H1 (cell line): ENCODE measurements around the gene DUS1L. TPM values are rescaled to one million over a fixed set of nuclear protein-coding genes. Genes with fewer than 3 reads are reported as not detected.
A peak's percentile ranks its signal among the peaks of the same experiment; 100 is the strongest.

Experiments
- CTCF ChIA-PET: fragments of 300-600 bp; sonication (Branson Sonifier 250); formaldehyde crosslinking; loops from one replicate; lab custom pipeline; 2021; ENCODE audit not compliant: partially characterized antibody; lab: Charles Lee
- POLR2A ChIA-PET: fragments of 300-600 bp; sonication (Branson Sonifier 250); formaldehyde crosslinking; loops from one replicate; lab custom pipeline; 2021; ENCODE audit warnings: inconsistent platforms; ENCODE audit not compliant: partially characterized antibody; lab: Charles Lee
- DNase-seq, 2 experiments: peaks; one replicate each; pipeline versions ENCODE4 v3.0.0 to v3.0.0-alpha.2; 2010 to 2022; ENCODE audit warnings: low spot score in 2 of 2, low read depth in 1 of 2, mixed read lengths in 1 of 2
- FAIRE-seq: peaks from 2 replicates; lab custom pipeline; 2011; peaks lifted over from hg19 to GRCh38; lab: Jason Lieb, UNC
- H2AFZ ChIP-seq: 2 replicates; pipeline ENCODE4 v1.8.1; 2012; ENCODE audit warnings: low read length, inconsistent platforms
- H2AK5ac ChIP-seq: 2 replicates; pipeline ENCODE4 v1.6.1; 2013; ENCODE audit warnings: low read depth, low read length
- H2BK120ac ChIP-seq: replicated peaks from 2 replicates; pipeline ENCODE3; 2013; ENCODE audit warnings: low read depth, low read length, inconsistent platforms
- H2BK12ac ChIP-seq: 2 replicates; pipeline ENCODE4 v1.6.1; 2013; ENCODE audit warnings: low read depth, low read length
- H2BK15ac ChIP-seq: 2 replicates; pipeline ENCODE4 v1.6.1; 2013; ENCODE audit warnings: low read length
- H2BK20ac ChIP-seq: 2 replicates; pipeline ENCODE4 v1.6.1; 2013; ENCODE audit warnings: low read length
- H2BK5ac ChIP-seq: 2 replicates; pipeline ENCODE4 v1.6.1; 2013; ENCODE audit warnings: low read depth, low read length
- H3K14ac ChIP-seq: 2 replicates; pipeline ENCODE4 v1.6.1; 2013; ENCODE audit warnings: inconsistent platforms; ENCODE audit not compliant: insufficient read length
- H3K18ac ChIP-seq: 2 replicates; pipeline ENCODE4 v1.6.1; 2013; ENCODE audit warnings: low read length; ENCODE audit errors: extremely low read depth
- H3K23ac ChIP-seq: 2 replicates; pipeline ENCODE4 v1.6.1; 2013; ENCODE audit warnings: inconsistent platforms; ENCODE audit not compliant: insufficient read length
- H3K23me2 ChIP-seq: 2 replicates; pipeline ENCODE4 v1.6.1; 2013; ENCODE audit warnings: low read depth, low read length
- H3K27ac ChIP-seq: 2 replicates; pipeline ENCODE4 v1.6.1; 2011; ENCODE audit warnings: low read depth, low read length, inconsistent platforms
- H3K27me3 ChIP-seq, 4 experiments: replicated peaks in 1 of 4; 1 replicate in 1 of 4; 2 replicates in 3 of 4; pipeline versions ENCODE4 v1.6.1 to v1.8.1; 2011 to 2013; ENCODE audit warnings: low read length in 3 of 4, mild to moderate bottlenecking in 3 of 4, inconsistent platforms in 2 of 4, mixed read lengths in 2 of 4, moderate library complexity in 1 of 4; ENCODE audit not compliant: control insufficient read depth in 3 of 4, insufficient read depth in 3 of 4; ENCODE audit errors: extremely low read depth in 1 of 4
- H3K36me3 ChIP-seq, 4 experiments: 2 replicates each; pipeline versions ENCODE4 v1.6.1 to v1.8.1; 2011 to 2013; ENCODE audit warnings: mild to moderate bottlenecking in 4 of 4, low read length in 3 of 4, moderate library complexity in 2 of 4, control low read depth in 1 of 4, inconsistent platforms in 1 of 4; ENCODE audit not compliant: insufficient read depth in 4 of 4, control insufficient read depth in 2 of 4
- H3K4ac ChIP-seq: replicated peaks from 2 replicates; pipeline ENCODE3; 2013; ENCODE audit warnings: low read length, low read depth, mixed read lengths, inconsistent platforms; ENCODE audit not compliant: insufficient read length
- H3K4me1 ChIP-seq, 4 experiments: replicated peaks in 1 of 4; 1 replicate in 1 of 4; 2 replicates in 3 of 4; pipeline versions ENCODE4 v1.6.1 to v1.8.1; 2011 to 2013; ENCODE audit warnings: low read length in 3 of 4, inconsistent platforms in 2 of 4, mixed read lengths in 1 of 4; ENCODE audit not compliant: insufficient read depth in 4 of 4, control insufficient read depth in 3 of 4
- H3K4me2 ChIP-seq, 2 experiments: 2 replicates each; pipeline versions ENCODE4 v1.6.1 to v1.8.1; 2011 to 2013; ENCODE audit warnings: low read depth in 2 of 2, low read length in 2 of 2, control low read depth in 1 of 2, inconsistent platforms in 1 of 2, mild to moderate bottlenecking in 1 of 2; ENCODE audit not compliant: insufficient read depth in 1 of 2
- H3K4me3 ChIP-seq, 4 experiments: fragments of 200-600, 300-600 bp in 1 of 4; sonication (generic), shearing (Covaris generic), sonication (Bioruptor Twin) in 1 of 4; 2 replicates each; pipeline versions ENCODE4 v1.5.1 to v1.8.1; 2011 to 2016; ENCODE audit warnings: low read length in 4 of 4, low read depth in 3 of 4, control low read depth in 2 of 4, inconsistent platforms in 2 of 4, mild to moderate bottlenecking in 2 of 4, mixed read lengths in 1 of 4, moderate library complexity in 1 of 4; ENCODE audit not compliant: insufficient read depth in 2 of 4; ENCODE audit errors: extremely low read depth in 1 of 4
- H3K56ac ChIP-seq: replicated peaks from 2 replicates; pipeline ENCODE3; 2013; ENCODE audit warnings: low read depth, mild to moderate bottlenecking, mixed read lengths, low read length, inconsistent platforms; ENCODE audit not compliant: insufficient read length
- H3K79me1 ChIP-seq: 2 replicates; pipeline ENCODE4 v1.6.1; 2013; ENCODE audit warnings: low read depth, low read length, control low read depth
- H3K79me2 ChIP-seq, 2 experiments: 2 replicates each; pipeline versions ENCODE4 v1.6.1 to v1.8.1; 2012 to 2013; ENCODE audit warnings: low read length in 2 of 2, mild to moderate bottlenecking in 2 of 2, inconsistent platforms in 1 of 2; ENCODE audit not compliant: insufficient read depth in 2 of 2, control insufficient read depth in 1 of 2
- H3K9ac ChIP-seq, 4 experiments: replicated peaks in 1 of 4; 1 replicate in 1 of 4; 2 replicates in 3 of 4; pipeline versions ENCODE4 v1.6.1 to v1.8.1; 2011 to 2013; ENCODE audit warnings: low read depth in 3 of 4, low read length in 3 of 4, control low read depth in 2 of 4, mild to moderate bottlenecking in 2 of 4, moderate library complexity in 2 of 4, inconsistent platforms in 1 of 4; ENCODE audit errors: extremely low read depth in 1 of 4
- H3K9me3 ChIP-seq, 2 experiments: 2 replicates each; pipeline versions ENCODE4 v1.6.1 to v1.8.1; 2012 to 2013; ENCODE audit warnings: mild to moderate bottlenecking in 2 of 2, moderate library complexity in 2 of 2, control low read depth in 1 of 2, inconsistent platforms in 1 of 2, low read depth in 1 of 2, low read length in 1 of 2, mixed read lengths in 1 of 2; ENCODE audit not compliant: insufficient read depth in 2 of 2
- H4K20me1 ChIP-seq, 2 experiments: replicated peaks in 1 of 2; 2 replicates each; pipeline versions ENCODE3 to v1.8.1; 2011 to 2013; ENCODE audit warnings: inconsistent platforms in 2 of 2, low read length in 2 of 2, mild to moderate bottlenecking in 1 of 2; ENCODE audit not compliant: insufficient read depth in 2 of 2, control insufficient read depth in 1 of 2
- H4K5ac ChIP-seq: 2 replicates; pipeline ENCODE4 v1.6.1; 2013; ENCODE audit warnings: low read length, low read depth, mixed read lengths, inconsistent platforms; ENCODE audit not compliant: insufficient read length
- H4K8ac ChIP-seq: 2 replicates; pipeline ENCODE4 v1.8.0; 2013; ENCODE audit warnings: mild to moderate bottlenecking, moderate library complexity, low read length, inconsistent platforms; ENCODE audit not compliant: insufficient read depth; ENCODE audit errors: extremely low read depth
- H4K91ac ChIP-seq: replicated peaks from 2 replicates; pipeline ENCODE3; 2013; ENCODE audit warnings: low read length, mixed read lengths, inconsistent platforms; ENCODE audit not compliant: insufficient read length
- ATF3 ChIP-seq: IDR thresholded peaks from 2 replicates; pipeline ENCODE4 v1.6.1; 2011; ENCODE audit warnings: low read depth, mild to moderate bottlenecking, low read length; ENCODE audit not compliant: insufficient read depth
- CHD2 ChIP-seq: IDR thresholded peaks from 2 replicates; pipeline ENCODE4 v1.6.1; 2012; ENCODE audit warnings: low read length, improper control_type of control experiment
- KDM1A ChIP-seq: fragments of 200-600, 300-600 bp; sonication (generic); IDR thresholded peaks from 2 replicates; pipeline ENCODE4 v1.7.1; 2016; ENCODE audit warnings: mild to moderate bottlenecking, low read length, borderline replicate concordance
- SP1 ChIP-seq: IDR thresholded peaks from 2 replicates; pipeline ENCODE4 v1.6.1; 2011; ENCODE audit warnings: low read depth, low read length
- SRF ChIP-seq: IDR thresholded peaks from 2 replicates; pipeline ENCODE4 v1.6.1; 2011; ENCODE audit warnings: mild to moderate bottlenecking, low read depth, low read length, moderate library complexity
- WGBS, 2 experiments: shearing (Covaris generic) in 1 of 2; methylation state at CpG; one replicate each; pipeline versions ENCODE4 v1.1.6 to v1.1.7; 2013 to 2015; ENCODE audit warnings: low lambda C conversion rate in 2 of 2, mixed read lengths in 2 of 2, inconsistent platforms in 1 of 2, low coverage in 1 of 2, missing lambda C conversion rate in 1 of 2; ENCODE audit not compliant: insufficient replicate concordance in 2 of 2, insufficient coverage in 1 of 2, insufficient read length in 1 of 2; ENCODE audit errors: extremely low coverage in 1 of 2, missing lambda C conversion rate in 1 of 2; 5-methylcytosine and 5-hydroxymethylcytosine counted together
- polyA plus RNA-seq, 7 experiments: library from polyadenylated mRNA; depleted of rRNA in 3 of 7; stranded (reverse) in 5 of 7; unstranded in 2 of 7; fragments of >200 nt in 5 of 7; fragments of 200-250 nt in 2 of 7; gene quantifications; 1 replicate in 5 of 7; 2 replicates in 1 of 7; 4 replicates in 1 of 7; pipeline versions ENCODE4 v1.2.1 to v1.2.3, GENCODE V29; 2011 to 2013; ENCODE audit warnings: missing spikeins in 2 of 7, mixed read lengths in 2 of 7
- total RNA-seq: library from RNA; stranded (reverse); fragmentation: NEBNext Ultra II Directional; extraction: Animal tissue kit (Norgen Biotek cat#: 25700); gene quantifications from 2 replicates; pipeline ENCODE4 v1.2.1, GENCODE V29; 2021
- TF ChIP-seq, protein P1 (sequence below): IDR thresholded peaks from 2 replicates; pipeline ENCODE4 v1.6.1; 2012; ENCODE audit warnings: inconsistent platforms

The DUS1L gene
- total and polyA plus RNA-seq, 2 of the 8 experiments (the other 6 are each of a cell fraction or from before 2014, with no cell fraction given) = 34.5 to 69.1 TPM

DNA sequence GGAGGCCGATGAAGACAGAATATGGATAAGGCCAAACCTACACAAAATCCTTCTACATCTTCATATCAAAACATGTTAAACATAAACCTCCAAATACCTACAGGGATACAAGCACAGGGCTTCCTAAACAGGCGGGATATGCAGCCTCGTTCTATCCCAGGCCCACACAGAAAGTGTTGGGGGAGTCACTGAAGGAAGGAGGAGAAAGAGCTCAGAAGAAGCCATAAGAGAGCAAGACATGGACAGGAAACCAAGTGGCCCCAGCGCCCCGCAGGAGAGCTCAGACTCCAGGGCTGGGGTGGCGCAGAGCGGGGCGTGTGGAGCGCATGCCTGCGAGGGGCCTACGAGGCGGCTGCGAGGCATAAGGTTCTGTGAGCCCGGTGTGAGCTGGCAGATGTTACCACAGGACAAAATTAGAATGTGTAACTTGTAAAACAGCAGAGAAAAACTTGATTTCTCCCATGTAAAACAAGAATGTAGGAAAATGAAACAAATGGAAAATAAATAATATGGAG, 43.4 kb upstream of the DUS1L start:
- H3K56ac ChIP-seq = no peak overlapping the region
- no peaks in the 10 kb centered on the region for H3K36me3 ChIP-seq
- no peak overlapping the region for H3K9ac ChIP-seq
- H4K91ac ChIP-seq = no peak overlapping the region
- H4K5ac ChIP-seq = no peak overlapping the region
- H3K9me3 ChIP-seq = no peaks in the 10 kb centered on the region
- H3K14ac ChIP-seq = no peak overlapping the region
- no peak overlapping the region for H2BK5ac ChIP-seq
- H2BK12ac ChIP-seq = no peak overlapping the region
- H2BK120ac ChIP-seq = no peak overlapping the region
- H2AK5ac ChIP-seq = no peak overlapping the region
- no peak overlapping the region for H3K4me2 ChIP-seq
- H3K4me1 ChIP-seq = peaks cover 0 to 23% (median 19%) of the 10 kb centered on the region in 4 experiments; a peak in 6 of 7 replicates
- DNase-seq (no peak), FAIRE-seq (no peak)
- ChIA-PET CTCF (interaction anchor here (0.6 to 3.5 kb wide), 8 partner anchors 9 to 100 kb away, joined by 3 to 12 read pairs (median 4); no protein-coding TSS in a partner anchor), POLR2A (interaction anchor here (0.5 to 2.6 kb wide), 6 partner anchors 8 to 146 kb away, joined by 3 to 11 read pairs (median 4); partner anchors contain the start of gene FASN)
- no peak for TF ChIP-seq ATF3
- TF ChIP-seq, protein P1, sequence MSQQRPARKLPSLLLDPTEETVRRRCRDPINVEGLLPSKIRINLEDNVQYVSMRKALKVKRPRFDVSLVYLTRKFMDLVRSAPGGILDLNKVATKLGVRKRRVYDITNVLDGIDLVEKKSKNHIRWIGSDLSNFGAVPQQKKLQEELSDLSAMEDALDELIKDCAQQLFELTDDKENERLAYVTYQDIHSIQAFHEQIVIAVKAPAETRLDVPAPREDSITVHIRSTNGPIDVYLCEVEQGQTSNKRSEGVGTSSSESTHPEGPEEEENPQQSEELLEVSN = peak; percentile 15; the same call in 1 of the 2 replicates
- TF ChIP-seq KDM1A = no peak
- TF ChIP-seq SP1 = no peak
- TF ChIP-seq CHD2 = no peak
- no peak for TF ChIP-seq SRF
- no peak overlapping the region for H3K18ac ChIP-seq
- no peak overlapping the region for H3K4ac ChIP-seq
- H2BK15ac ChIP-seq = no peak overlapping the region
- H3K79me1 ChIP-seq = no peaks in the 10 kb centered on the region
- no peak overlapping the region for H4K8ac ChIP-seq
- peaks cover 0 to 4% (median 0%) of the 10 kb centered on the region in 4 experiments; a peak in 2 of 7 replicates for H3K27me3 ChIP-seq
- H2BK20ac ChIP-seq = no peak overlapping the region
- no peak overlapping the region for H2AFZ ChIP-seq
- peaks cover 0 to 3% of the 10 kb centered on the region in 2 experiments for H4K20me1 ChIP-seq
- no peak overlapping the region for H3K27ac ChIP-seq
- H3K4me3 ChIP-seq = no peak overlapping the region
- no peaks in the 10 kb centered on the region for H3K23me2 ChIP-seq
- H3K79me2 ChIP-seq = no peaks in the 10 kb centered on the region
- no peak overlapping the region for H3K23ac ChIP-seq
- 95% methylated on average over 14 of the region's 14 CpGs; no CpG with 5 or more reads in 1 of the 2 experiments for WGBS, 2 experiments
